DOHH2 (cell line): Measurements from ENCODE around the gene ATG2B.

Source experiments
- H3F3A ChIP-seq: fragments of 200-600 bp; sonication (generic), shearing (Covaris generic); 2 replicates; pipeline ENCODE4 v1.6.0; 2016; ENCODE audit warnings: antibody characterized with exemption, mild to moderate bottlenecking; ENCODE audit not compliant: control insufficient read depth, insufficient read depth
- H3K27ac ChIP-seq: fragments of 200-600 bp; sonication (generic); 2 replicates; pipeline ENCODE4 v1.5.1; 2014; ENCODE audit warnings: low read depth, mild to moderate bottlenecking, low read length, moderate library complexity
- H3K27me3 ChIP-seq: fragments of 200-600 bp; sonication (generic); 2 replicates; pipeline ENCODE4 v1.6.1; 2014; ENCODE audit warnings: mild to moderate bottlenecking, low read length, mixed read lengths; ENCODE audit not compliant: control insufficient read depth
- H3K36me3 ChIP-seq: fragments of 200-600 bp; sonication (generic); 2 replicates; pipeline ENCODE4 v1.6.1; 2014; ENCODE audit warnings: mild to moderate bottlenecking, low read length, moderate library complexity, mixed read lengths; ENCODE audit not compliant: control insufficient read depth
- H3K4me1 ChIP-seq: fragments of 200-600 bp; sonication (generic); 2 replicates; pipeline ENCODE4 v1.6.1; 2014; ENCODE audit warnings: mild to moderate bottlenecking, low read length, mixed read lengths; ENCODE audit not compliant: control insufficient read depth
- H3K4me2 ChIP-seq: fragments of 200-600 bp; sonication (generic); 2 replicates; pipeline ENCODE4 v1.6.0; 2014; ENCODE audit warnings: mild to moderate bottlenecking, low read length, moderate library complexity
- H3K4me3 ChIP-seq: fragments of 200-600 bp; sonication (generic); 2 replicates; pipeline ENCODE4 v1.5.1; 2014; ENCODE audit warnings: mild to moderate bottlenecking, low read length, mixed read lengths
- H3K79me2 ChIP-seq: fragments of 200-600 bp; sonication (generic); 2 replicates; pipeline ENCODE4 v1.6.1; 2014; ENCODE audit warnings: mild to moderate bottlenecking, low read length, mixed read lengths; ENCODE audit not compliant: control insufficient read depth
- H3K9me2 ChIP-seq: fragments of 200-600 bp; sonication (generic); replicated peaks from 2 replicates; pipeline ENCODE4 v1.6.1; 2014; ENCODE audit warnings: mild to moderate bottlenecking, low read length, mixed read lengths; ENCODE audit not compliant: control insufficient read depth
- H3K9me3 ChIP-seq: fragments of 200-600 bp; sonication (generic); 2 replicates; pipeline ENCODE4 v1.6.1; 2014; ENCODE audit warnings: antibody characterized with exemption, low read length, mixed read lengths; ENCODE audit not compliant: control insufficient read depth, insufficient read depth
- H4K20me1 ChIP-seq: fragments of 200-600 bp; sonication (generic); 2 replicates; pipeline ENCODE4 v1.6.0; 2014; ENCODE audit warnings: low read depth, mild to moderate bottlenecking, antibody characterized with exemption, low read length, moderate library complexity; ENCODE audit not compliant: control insufficient read depth, insufficient read depth
- CTCF ChIP-seq: fragments of 200-600 bp; sonication (generic); IDR thresholded peaks from one replicate; pipeline ENCODE4 v1.5.1; 2014; ENCODE audit warnings: antibody characterized with exemption, mild to moderate bottlenecking, low read depth, low read length; ENCODE audit not compliant: poor library complexity, severe bottlenecking
- EZH2phosphoT487 ChIP-seq: fragments of 200-600 bp; sonication (generic); IDR thresholded peaks from 2 replicates; pipeline ENCODE4 v1.6.1; 2017; ENCODE audit warnings: borderline replicate concordance, mild to moderate bottlenecking, antibody characterized with exemption, low read length, moderate library complexity, mixed read lengths

ATG2B gene

GRCh38 chr14:96390965-96391292, 27.8 kb upstream of the ATG2B start:
- Histone ChIP-seq H3K36me3 (0 out of 2 replicates have a peak, but pooled peaks cover 3% of the 10 kb centered on the region), H3K27ac (peak overlapping the region; percentile 43; the same call in 1 of the 2 replicates), H3K4me2 (peak overlapping the region; percentile 100), H3K4me1 (peaks cover 22% of the 10 kb centered on the region), H4K20me1 (no peaks in the 10 kb centered on the region), H3K9me3 (no peaks in the 10 kb centered on the region), H3K4me3 (peak overlapping the region; percentile 99), H3K9me2 (no peaks in the 10 kb centered on the region), H3K27me3 (no peaks in the 10 kb centered on the region), H3F3A (no peaks in the 10 kb centered on the region), H3K79me2 (no peaks in the 10 kb centered on the region)
- TF ChIP-seq EZH2phosphoT487 (no peak), CTCF (no peak)

- Histone ChIP-seq H3K9me2 (no peaks in the 10 kb centered on the region), H3K27ac (no peak overlapping the region), H3K79me2 (no peaks in the 10 kb centered on the region), H3K4me3 (no peak overlapping the region), H3K36me3 (peaks cover 23% of the 10 kb centered on the region), H3K9me3 (no peaks in the 10 kb centered on the region), H3K27me3 (no peaks in the 10 kb centered on the region), H3F3A (no peaks in the 10 kb centered on the region), H4K20me1 (no peaks in the 10 kb centered on the region), H3K4me1 (peaks cover 5% of the 10 kb centered on the region), H3K4me2 (no peak overlapping the region)
- TF ChIP-seq EZH2phosphoT487: no peak
- TF ChIP-seq CTCF: no peak
Measured at GRCh38 chr14:96385385-96385784, 22.2 kb upstream of the ATG2B start.

- H3F3A ChIP-seq: no peaks in the 10 kb centered on the region
- H3K79me2 ChIP-seq: no peaks in the 10 kb centered on the region
- H3K9me3 ChIP-seq: no peaks in the 10 kb centered on the region
- no peaks in the 10 kb centered on the region for H4K20me1 ChIP-seq
- no peak overlapping the region for H3K4me3 ChIP-seq
- H3K9me2 ChIP-seq: no peaks in the 10 kb centered on the region
- peaks cover 23% of the 10 kb centered on the region for H3K36me3 ChIP-seq
- no peak overlapping the region for H3K4me2 ChIP-seq
- peaks cover 5% of the 10 kb centered on the region for H3K4me1 ChIP-seq
- no peaks in the 10 kb centered on the region for H3K27me3 ChIP-seq
- TF ChIP-seq CTCF: no peak
- TF ChIP-seq EZH2phosphoT487: no peak
- no peak overlapping the region for H3K27ac ChIP-seq
Measured at GRCh38 chr14:96384740-96385139, 21.6 kb upstream of the ATG2B start.

- Histone ChIP-seq H3F3A (no peaks in the 10 kb centered on the region), H3K4me2 (no peak overlapping the region), H3K4me1 (peaks cover 5% of the 10 kb centered on the region), H3K9me2 (no peaks in the 10 kb centered on the region), H3K4me3 (no peak overlapping the region), H4K20me1 (no peaks in the 10 kb centered on the region), H3K79me2 (no peaks in the 10 kb centered on the region), H3K9me3 (no peaks in the 10 kb centered on the region), H3K36me3 (peaks cover 23% of the 10 kb centered on the region), H3K27me3 (no peaks in the 10 kb centered on the region), H3K27ac (no peak overlapping the region)
- TF ChIP-seq CTCF (no peak), EZH2phosphoT487 (no peak)
Measured at GRCh38 chr14:96384053-96384452, 20.9 kb upstream of the ATG2B start.
